Epidermal melanocyte (primary cell): ENCODE data around the gene TST.

Experiments used
- DNase-seq: peaks from one replicate; pipeline ENCODE4 v3.0.0; 2011; ENCODE audit warnings: low spot score; ENCODE audit not compliant: insufficient read length

Gene TST

GRCh38 chr22:37019309-37020191, at the start of gene TST, which contains the start of gene MPST:
Gene TST (minus strand): TSS chr22:37019447. CDS start chr22:37018732, 715 bp downstream.
Gene MPST (plus strand): TSS chr22:37019742. CDS start chr22:37019837, 95 bp downstream.
- peak; percentile 77 for DNase-seq

- no peak for DNase-seq
Measured at GRCh38 chr22:37068859-37069258, 49.6 kb upstream of the TST start.

- no peak for DNase-seq
Measured at GRCh38 chr22:37067428-37067827, 48.2 kb upstream of the TST start.

GRCh38 chr22:37065961-37066360, 46.7 kb upstream of the TST start:
- DNase-seq, result no peak

GRCh38 chr22:37065180-37065579, 45.9 kb upstream of the TST start:
- DNase-seq, result no peak

GRCh38 chr22:37064553-37064952, 45.3 kb upstream of the TST start:
- DNase-seq, result no peak

GRCh38 chr22:37063431-37064420, 44.5 kb upstream of the TST start:
- DNase-seq, result no peak

- no peak for DNase-seq
Measured at GRCh38 chr22:37062702-37063381, 43.6 kb upstream of the TST start.

GRCh38 chr22:37062376-37062675, 43.1 kb upstream of the TST start:
- no peak for DNase-seq

- no peak for DNase-seq
Measured at GRCh38 chr22:37061611-37062375, 42.5 kb upstream of the TST start.

GRCh38 chr22:37060801-37061610, 41.8 kb upstream of the TST start:
- DNase-seq, result no peak

- DNase-seq, result no peak
Measured at GRCh38 chr22:37059876-37060449, 40.7 kb upstream of the TST start.

- DNase-seq, result no peak
Measured at GRCh38 chr22:37058917-37059701, 39.9 kb upstream of the TST start.

- DNase-seq, result no peak
Measured at GRCh38 chr22:37057796-37058510, 38.7 kb upstream of the TST start.

GRCh38 chr22:37057226-37057625, 38.0 kb upstream of the TST start:
- no peak for DNase-seq

GRCh38 chr22:37056246-37056645, 37.0 kb upstream of the TST start:
- no peak for DNase-seq

GRCh38 chr22:37054600-37055365, 35.5 kb upstream of the TST start:
- DNase-seq, result no peak

- no peak for DNase-seq
Measured at GRCh38 chr22:37054056-37054395, 34.8 kb upstream of the TST start.
